ENCODE measurements around the gene AOPEP. TPM values are rescaled to one million over a fixed set of nuclear protein-coding genes. Genes with fewer than 3 reads are reported as not detected.

AOPEP gene
- total RNA-seq, 1 experiment from 2014 or later, result 14.4 TPM

DNA sequence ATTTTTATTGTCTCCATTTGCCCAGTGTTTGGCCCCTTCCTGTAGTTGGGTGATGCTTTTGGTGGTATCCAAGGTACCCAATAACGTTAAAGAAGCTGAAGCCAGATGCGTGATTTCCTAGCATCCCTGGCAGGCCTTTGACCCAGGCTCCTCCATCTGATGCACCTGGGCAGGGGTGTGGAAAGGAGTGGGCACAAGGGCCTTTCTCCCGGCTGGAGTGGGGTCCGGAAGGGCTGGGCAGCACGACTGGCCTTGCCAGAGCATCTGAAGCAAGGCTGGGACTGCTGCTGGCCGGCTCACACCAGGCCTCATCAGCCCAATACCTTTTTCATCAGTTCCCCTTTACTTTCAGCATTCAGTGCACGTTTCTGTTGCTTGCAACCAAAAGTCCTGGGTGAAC, 370.8 kb downstream of the AOPEP start:
- no peaks in the 10 kb centered on the region for H3K9me3 Mint-ChIP-seq
- DNase-seq (ENCODE audit: low spot score) (no peak), ATAC-seq (no peak)
- ChIA-PET CTCF (interaction anchor here (1.2 to 4.9 kb wide), 3 partner anchors 11 to 148 kb away, joined by 3 to 24 read pairs (median 7); no protein-coding TSS in a partner anchor), POLR2A (no interaction called here)
- no peak overlapping the region for H3K27ac Mint-ChIP-seq
- H3K4me3 Mint-ChIP-seq, result no peak overlapping the region
- no peaks in the 10 kb centered on the region for H3K36me3 Mint-ChIP-seq
- H3K4me1 Mint-ChIP-seq, result peaks cover 40% of the 10 kb centered on the region
- TF ChIP-seq SMAD3 (CRISPR knock-in tag; IDR thresholded peaks at IDR 0.05; ENCODE audit: borderline replicate concordance) (no peak), NR3C1 (CRISPR knock-in tag; conservative IDR thresholded peaks at IDR 0.05; ENCODE audit: low read depth) (no peak), CREM (CRISPR knock-in tag; IDR thresholded peaks at IDR 0.05) (no peak), HMGA2 (CRISPR knock-in tag; IDR thresholded peaks at IDR 0.05) (no peak), MYBL2 (CRISPR knock-in tag; IDR thresholded peaks at IDR 0.05) (no peak), ZNF121 (CRISPR knock-in tag; IDR thresholded peaks at IDR 0.05) (no peak), ETV6 (CRISPR knock-in tag; IDR thresholded peaks at IDR 0.05) (no peak), ESRRA (CRISPR knock-in tag; IDR thresholded peaks at IDR 0.05; ENCODE audit: borderline replicate concordance) (no peak)
- TF ChIP-seq, protein P1, sequence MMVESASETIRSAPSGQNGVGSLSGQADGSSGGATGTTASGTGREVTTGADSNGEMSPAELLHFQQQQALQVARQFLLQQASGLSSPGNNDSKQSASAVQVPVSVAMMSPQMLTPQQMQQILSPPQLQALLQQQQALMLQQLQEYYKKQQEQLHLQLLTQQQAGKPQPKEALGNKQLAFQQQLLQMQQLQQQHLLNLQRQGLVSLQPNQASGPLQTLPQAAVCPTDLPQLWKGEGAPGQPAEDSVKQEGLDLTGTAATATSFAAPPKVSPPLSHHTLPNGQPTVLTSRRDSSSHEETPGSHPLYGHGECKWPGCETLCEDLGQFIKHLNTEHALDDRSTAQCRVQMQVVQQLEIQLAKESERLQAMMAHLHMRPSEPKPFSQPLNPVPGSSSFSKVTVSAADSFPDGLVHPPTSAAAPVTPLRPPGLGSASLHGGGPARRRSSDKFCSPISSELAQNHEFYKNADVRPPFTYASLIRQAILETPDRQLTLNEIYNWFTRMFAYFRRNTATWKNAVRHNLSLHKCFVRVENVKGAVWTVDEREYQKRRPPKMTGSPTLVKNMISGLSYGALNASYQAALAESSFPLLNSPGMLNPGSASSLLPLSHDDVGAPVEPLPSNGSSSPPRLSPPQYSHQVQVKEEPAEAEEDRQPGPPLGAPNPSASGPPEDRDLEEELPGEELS (CRISPR knock-in tag; IDR thresholded peaks at IDR 0.05), result no peak
- TF ChIP-seq, protein P2, sequence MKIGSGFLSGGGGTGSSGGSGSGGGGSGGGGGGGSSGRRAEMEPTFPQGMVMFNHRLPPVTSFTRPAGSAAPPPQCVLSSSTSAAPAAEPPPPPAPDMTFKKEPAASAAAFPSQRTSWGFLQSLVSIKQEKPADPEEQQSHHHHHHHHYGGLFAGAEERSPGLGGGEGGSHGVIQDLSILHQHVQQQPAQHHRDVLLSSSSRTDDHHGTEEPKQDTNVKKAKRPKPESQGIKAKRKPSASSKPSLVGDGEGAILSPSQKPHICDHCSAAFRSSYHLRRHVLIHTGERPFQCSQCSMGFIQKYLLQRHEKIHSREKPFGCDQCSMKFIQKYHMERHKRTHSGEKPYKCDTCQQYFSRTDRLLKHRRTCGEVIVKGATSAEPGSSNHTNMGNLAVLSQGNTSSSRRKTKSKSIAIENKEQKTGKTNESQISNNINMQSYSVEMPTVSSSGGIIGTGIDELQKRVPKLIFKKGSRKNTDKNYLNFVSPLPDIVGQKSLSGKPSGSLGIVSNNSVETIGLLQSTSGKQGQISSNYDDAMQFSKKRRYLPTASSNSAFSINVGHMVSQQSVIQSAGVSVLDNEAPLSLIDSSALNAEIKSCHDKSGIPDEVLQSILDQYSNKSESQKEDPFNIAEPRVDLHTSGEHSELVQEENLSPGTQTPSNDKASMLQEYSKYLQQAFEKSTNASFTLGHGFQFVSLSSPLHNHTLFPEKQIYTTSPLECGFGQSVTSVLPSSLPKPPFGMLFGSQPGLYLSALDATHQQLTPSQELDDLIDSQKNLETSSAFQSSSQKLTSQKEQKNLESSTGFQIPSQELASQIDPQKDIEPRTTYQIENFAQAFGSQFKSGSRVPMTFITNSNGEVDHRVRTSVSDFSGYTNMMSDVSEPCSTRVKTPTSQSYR (CRISPR knock-in tag; IDR thresholded peaks at IDR 0.05), result no peak
- TF ChIP-seq, protein P3, sequence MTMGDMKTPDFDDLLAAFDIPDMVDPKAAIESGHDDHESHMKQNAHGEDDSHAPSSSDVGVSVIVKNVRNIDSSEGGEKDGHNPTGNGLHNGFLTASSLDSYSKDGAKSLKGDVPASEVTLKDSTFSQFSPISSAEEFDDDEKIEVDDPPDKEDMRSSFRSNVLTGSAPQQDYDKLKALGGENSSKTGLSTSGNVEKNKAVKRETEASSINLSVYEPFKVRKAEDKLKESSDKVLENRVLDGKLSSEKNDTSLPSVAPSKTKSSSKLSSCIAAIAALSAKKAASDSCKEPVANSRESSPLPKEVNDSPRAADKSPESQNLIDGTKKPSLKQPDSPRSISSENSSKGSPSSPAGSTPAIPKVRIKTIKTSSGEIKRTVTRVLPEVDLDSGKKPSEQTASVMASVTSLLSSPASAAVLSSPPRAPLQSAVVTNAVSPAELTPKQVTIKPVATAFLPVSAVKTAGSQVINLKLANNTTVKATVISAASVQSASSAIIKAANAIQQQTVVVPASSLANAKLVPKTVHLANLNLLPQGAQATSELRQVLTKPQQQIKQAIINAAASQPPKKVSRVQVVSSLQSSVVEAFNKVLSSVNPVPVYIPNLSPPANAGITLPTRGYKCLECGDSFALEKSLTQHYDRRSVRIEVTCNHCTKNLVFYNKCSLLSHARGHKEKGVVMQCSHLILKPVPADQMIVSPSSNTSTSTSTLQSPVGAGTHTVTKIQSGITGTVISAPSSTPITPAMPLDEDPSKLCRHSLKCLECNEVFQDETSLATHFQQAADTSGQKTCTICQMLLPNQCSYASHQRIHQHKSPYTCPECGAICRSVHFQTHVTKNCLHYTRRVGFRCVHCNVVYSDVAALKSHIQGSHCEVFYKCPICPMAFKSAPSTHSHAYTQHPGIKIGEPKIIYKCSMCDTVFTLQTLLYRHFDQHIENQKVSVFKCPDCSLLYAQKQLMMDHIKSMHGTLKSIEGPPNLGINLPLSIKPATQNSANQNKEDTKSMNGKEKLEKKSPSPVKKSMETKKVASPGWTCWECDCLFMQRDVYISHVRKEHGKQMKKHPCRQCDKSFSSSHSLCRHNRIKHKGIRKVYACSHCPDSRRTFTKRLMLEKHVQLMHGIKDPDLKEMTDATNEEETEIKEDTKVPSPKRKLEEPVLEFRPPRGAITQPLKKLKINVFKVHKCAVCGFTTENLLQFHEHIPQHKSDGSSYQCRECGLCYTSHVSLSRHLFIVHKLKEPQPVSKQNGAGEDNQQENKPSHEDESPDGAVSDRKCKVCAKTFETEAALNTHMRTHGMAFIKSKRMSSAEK (CRISPR knock-in tag; IDR thresholded peaks at IDR 0.05; ENCODE audit: borderline replicate concordance), result no peak
- TF ChIP-seq, protein P4, sequence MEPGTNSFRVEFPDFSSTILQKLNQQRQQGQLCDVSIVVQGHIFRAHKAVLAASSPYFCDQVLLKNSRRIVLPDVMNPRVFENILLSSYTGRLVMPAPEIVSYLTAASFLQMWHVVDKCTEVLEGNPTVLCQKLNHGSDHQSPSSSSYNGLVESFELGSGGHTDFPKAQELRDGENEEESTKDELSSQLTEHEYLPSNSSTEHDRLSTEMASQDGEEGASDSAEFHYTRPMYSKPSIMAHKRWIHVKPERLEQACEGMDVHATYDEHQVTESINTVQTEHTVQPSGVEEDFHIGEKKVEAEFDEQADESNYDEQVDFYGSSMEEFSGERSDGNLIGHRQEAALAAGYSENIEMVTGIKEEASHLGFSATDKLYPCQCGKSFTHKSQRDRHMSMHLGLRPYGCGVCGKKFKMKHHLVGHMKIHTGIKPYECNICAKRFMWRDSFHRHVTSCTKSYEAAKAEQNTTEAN (CRISPR knock-in tag; IDR thresholded peaks at IDR 0.05), result no peak
- TF ChIP-seq, protein P5, sequence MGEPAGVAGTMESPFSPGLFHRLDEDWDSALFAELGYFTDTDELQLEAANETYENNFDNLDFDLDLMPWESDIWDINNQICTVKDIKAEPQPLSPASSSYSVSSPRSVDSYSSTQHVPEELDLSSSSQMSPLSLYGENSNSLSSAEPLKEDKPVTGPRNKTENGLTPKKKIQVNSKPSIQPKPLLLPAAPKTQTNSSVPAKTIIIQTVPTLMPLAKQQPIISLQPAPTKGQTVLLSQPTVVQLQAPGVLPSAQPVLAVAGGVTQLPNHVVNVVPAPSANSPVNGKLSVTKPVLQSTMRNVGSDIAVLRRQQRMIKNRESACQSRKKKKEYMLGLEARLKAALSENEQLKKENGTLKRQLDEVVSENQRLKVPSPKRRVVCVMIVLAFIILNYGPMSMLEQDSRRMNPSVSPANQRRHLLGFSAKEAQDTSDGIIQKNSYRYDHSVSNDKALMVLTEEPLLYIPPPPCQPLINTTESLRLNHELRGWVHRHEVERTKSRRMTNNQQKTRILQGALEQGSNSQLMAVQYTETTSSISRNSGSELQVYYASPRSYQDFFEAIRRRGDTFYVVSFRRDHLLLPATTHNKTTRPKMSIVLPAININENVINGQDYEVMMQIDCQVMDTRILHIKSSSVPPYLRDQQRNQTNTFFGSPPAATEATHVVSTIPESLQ (CRISPR knock-in tag; IDR thresholded peaks at IDR 0.05), result no peak
- TF ChIP-seq, protein P6, sequence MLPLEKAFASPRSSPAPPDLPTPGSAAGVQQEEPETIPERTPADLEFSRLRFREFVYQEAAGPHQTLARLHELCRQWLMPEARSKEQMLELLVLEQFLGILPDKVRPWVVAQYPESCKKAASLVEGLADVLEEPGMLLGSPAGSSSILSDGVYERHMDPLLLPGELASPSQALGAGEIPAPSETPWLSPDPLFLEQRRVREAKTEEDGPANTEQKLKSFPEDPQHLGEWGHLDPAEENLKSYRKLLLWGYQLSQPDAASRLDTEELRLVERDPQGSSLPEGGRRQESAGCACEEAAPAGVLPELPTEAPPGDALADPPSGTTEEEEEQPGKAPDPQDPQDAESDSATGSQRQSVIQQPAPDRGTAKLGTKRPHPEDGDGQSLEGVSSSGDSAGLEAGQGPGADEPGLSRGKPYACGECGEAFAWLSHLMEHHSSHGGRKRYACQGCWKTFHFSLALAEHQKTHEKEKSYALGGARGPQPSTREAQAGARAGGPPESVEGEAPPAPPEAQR (CRISPR knock-in tag; IDR thresholded peaks at IDR 0.05), result no peak
- no peaks in the 10 kb centered on the region for H3K27me3 Mint-ChIP-seq (ENCODE audit: low read depth)

All from WTC11 (cell line).